ENCODE measurements around the gene GTPBP1. TPM values are rescaled to one million over a fixed set of nuclear protein-coding genes. Genes with fewer than 3 reads are reported as not detected.

GTPBP1 gene
- total RNA-seq, 1 experiment from 2014 or later, result 108 TPM

DNA sequence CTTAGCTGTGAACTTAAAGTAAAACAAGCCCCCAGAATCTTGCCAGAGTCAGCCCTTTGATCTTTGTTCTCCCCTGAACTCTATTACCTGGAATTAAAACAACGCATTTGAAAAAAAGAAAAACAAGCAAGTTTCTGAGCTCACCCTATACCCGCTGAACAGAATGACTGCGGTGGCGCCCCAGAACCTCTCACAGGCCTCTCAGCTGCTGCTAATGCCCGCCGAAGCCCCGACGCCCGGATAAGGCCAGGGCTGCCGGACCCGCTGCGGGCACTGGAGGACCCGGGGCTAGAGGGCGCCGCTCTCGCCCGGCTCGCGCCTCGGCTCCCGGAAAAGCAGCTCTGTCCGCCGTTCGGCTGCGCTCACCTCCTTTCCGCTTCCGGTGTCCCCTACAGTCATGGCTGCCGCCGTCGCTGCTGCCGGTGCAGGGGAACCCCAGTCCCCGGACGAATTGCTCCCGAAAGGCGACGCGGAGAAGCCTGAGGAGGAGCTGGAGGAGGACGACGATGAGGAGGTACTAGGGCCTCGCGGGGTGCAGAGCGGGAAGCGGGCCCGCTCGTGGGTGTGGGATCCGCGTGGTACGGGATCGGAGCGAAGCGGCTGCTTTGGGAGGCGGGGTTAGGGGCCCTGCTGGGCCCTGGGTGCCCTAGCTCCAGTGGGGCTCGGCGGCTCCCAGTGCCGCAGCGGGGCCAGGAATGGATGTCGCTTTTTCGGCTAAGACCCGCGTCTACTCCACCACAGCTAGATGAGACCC, 24.0 kb upstream of the GTPBP1 start, which contains the start of gene TOMM22:
TSS of gene TOMM22 (plus strand) at position 376 of the 754 bp plus-strand sequence. CDS start at position 398, 22 bp downstream.
- H3K4me1 ChIP-seq (ENCODE audit: insufficient read depth, low read length), result no peaks in the 10 kb centered on the region

More for the DNA sequence above, 24.0 kb upstream of the GTPBP1 start, which contains the start of gene TOMM22:
- Histone ChIP-seq H2AK5ac (ENCODE audit: insufficient read length, low read length) (no peak within 1 kb of the TSS), H4K91ac (ENCODE audit: insufficient read length, low read depth, low read length) (no peak within 1 kb of the TSS), H3K23ac (ENCODE audit: insufficient read length, low read depth, low read length) (no peak within 1 kb of the TSS), H4K20me1 (ENCODE audit: control insufficient read depth, insufficient read depth, insufficient read length) (no peaks in the 10 kb centered on the region), H2BK5ac (ENCODE audit: insufficient read length, low read length) (no peak within 1 kb of the TSS), H2AFZ (ENCODE audit: low read length) (no peak within 1 kb of the TSS), H2BK15ac (ENCODE audit: low read depth, low read length) (no peak within 1 kb of the TSS), H3K14ac (ENCODE audit: insufficient read depth, low read length) (peak within 1 kb of the TSS; percentile 94; the same call in 1 of the 2 replicates), H3K23me2 (ENCODE audit: insufficient read length, low read depth, low read length, poor library complexity, severe bottlenecking) (peaks cover 5% of the 10 kb centered on the region), H3K18ac (ENCODE audit: insufficient read length, low read depth, low read length) (peak within 1 kb of the TSS; percentile 88), H3K4me2 (ENCODE audit: insufficient read depth, insufficient read length, low read length) (peak within 1 kb of the TSS; percentile 96), H3K27ac (ENCODE audit: insufficient read length, low read depth, low read length) (no peak within 1 kb of the TSS), H4K5ac (ENCODE audit: insufficient read length, low read depth, low read length) (no peak within 1 kb of the TSS), H3K56ac (ENCODE audit: insufficient read length, low read depth, low read length) (no peak within 1 kb of the TSS), H3T11ph (ENCODE audit: low read length) (no peak within 1 kb of the TSS), H2BK20ac (ENCODE audit: low read depth, low read length, poor library complexity, severe bottlenecking) (no peak within 1 kb of the TSS), H2BK120ac (ENCODE audit: low read depth, low read length, poor library complexity, severe bottlenecking) (no peak within 1 kb of the TSS), H3K4ac (ENCODE audit: low read depth, low read length) (no peak within 1 kb of the TSS), H3K9ac (ENCODE audit: extremely low read depth, insufficient read length, low read length) (peak within 1 kb of the TSS; percentile 97), H4K8ac (replicated peaks; ENCODE audit: insufficient read length, low read depth, low read length) (no peak within 1 kb of the TSS), H3K79me2 (ENCODE audit: insufficient read depth, low read length) (peaks cover 2% of the 10 kb centered on the region; the same call in 1 of the 2 replicates), H2BK12ac (ENCODE audit: insufficient read length, low read depth, low read length) (no peak within 1 kb of the TSS), H3K9me3 (ENCODE audit: control insufficient read depth, low read depth, low read length) (peaks cover 5% of the 10 kb centered on the region), H3K27me3 (ENCODE audit: insufficient read depth, low read length) (no peaks in the 10 kb centered on the region), H3K79me1 (ENCODE audit: insufficient read depth, low read depth, low read length, poor library complexity, severe bottlenecking) (peaks cover 2% of the 10 kb centered on the region)
- Mint-ChIP-seq H3K27ac (peak within 1 kb of the TSS; percentile 98 to 100 (median 100)), H3K4me1 (peaks cover 10 to 14% of the 10 kb centered on the region in 2 experiments), H3K9me3 (peaks cover 21 to 22% of the 10 kb centered on the region in 2 experiments), H3K36me3 (ENCODE audit: insufficient read depth in 1 of 3, low read depth in 3 of 3) (peaks cover 35 to 53% (median 46%) of the 10 kb centered on the region in 3 experiments), H3K4me3 (peak within 1 kb of the TSS; percentile 99), H3K27me3 (ENCODE audit: low read depth) (no peaks in the 10 kb centered on the region)
- DNase-seq, result peak; percentile 90
- WGBS (ENCODE audit: extremely low coverage, insufficient read length, low lambda C conversion rate), result no CpG with 5 or more reads among the region's 60 CpGs
- TF ChIP-seq, protein P1, sequence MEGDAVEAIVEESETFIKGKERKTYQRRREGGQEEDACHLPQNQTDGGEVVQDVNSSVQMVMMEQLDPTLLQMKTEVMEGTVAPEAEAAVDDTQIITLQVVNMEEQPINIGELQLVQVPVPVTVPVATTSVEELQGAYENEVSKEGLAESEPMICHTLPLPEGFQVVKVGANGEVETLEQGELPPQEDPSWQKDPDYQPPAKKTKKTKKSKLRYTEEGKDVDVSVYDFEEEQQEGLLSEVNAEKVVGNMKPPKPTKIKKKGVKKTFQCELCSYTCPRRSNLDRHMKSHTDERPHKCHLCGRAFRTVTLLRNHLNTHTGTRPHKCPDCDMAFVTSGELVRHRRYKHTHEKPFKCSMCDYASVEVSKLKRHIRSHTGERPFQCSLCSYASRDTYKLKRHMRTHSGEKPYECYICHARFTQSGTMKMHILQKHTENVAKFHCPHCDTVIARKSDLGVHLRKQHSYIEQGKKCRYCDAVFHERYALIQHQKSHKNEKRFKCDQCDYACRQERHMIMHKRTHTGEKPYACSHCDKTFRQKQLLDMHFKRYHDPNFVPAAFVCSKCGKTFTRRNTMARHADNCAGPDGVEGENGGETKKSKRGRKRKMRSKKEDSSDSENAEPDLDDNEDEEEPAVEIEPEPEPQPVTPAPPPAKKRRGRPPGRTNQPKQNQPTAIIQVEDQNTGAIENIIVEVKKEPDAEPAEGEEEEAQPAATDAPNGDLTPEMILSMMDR (conservative IDR thresholded peaks at IDR 0.05), result peak; percentile 71

Measured in H9 (cell line).